GM20000 (cell line): Measurements from ENCODE around the gene KCTD17.

Experiments
- DNase-seq: peaks from one replicate; pipeline ENCODE4 v3.0.0; 2012; ENCODE audit warnings: low spot score
- CTCF ChIP-seq: IDR thresholded peaks from 2 replicates; pipeline ENCODE4 v1.5.1; 2012; ENCODE audit warnings: mild to moderate bottlenecking, control low read depth; ENCODE audit errors: extremely low read depth, missing control alignments

Gene KCTD17

GRCh38 chr22:37016134-37016910, 35.2 kb upstream of the KCTD17 start:
- no peak for DNase-seq
- no peak for TF ChIP-seq CTCF

- no peak for DNase-seq
- no peak for TF ChIP-seq CTCF
These were observed 34.2 kb upstream of the KCTD17 start for GRCh38 chr22:37017356-37017755.

- DNase-seq, result no peak
- TF ChIP-seq CTCF, result no peak
These were observed 33.3 kb upstream of the KCTD17 start for GRCh38 chr22:37018086-37018814.

GRCh38 chr22:37018815-37019308, 32.7 kb upstream of the KCTD17 start:
- no peak for DNase-seq
- no peak for TF ChIP-seq CTCF

- DNase-seq, result peak; percentile 95
- TF ChIP-seq CTCF, result no peak
These were observed 32.0 kb upstream of the KCTD17 start, which contains the start of the genes MPST and TST for GRCh38 chr22:37019309-37020191. TSS of gene MPST (plus strand) at chr22:37019742. CDS start at chr22:37019837, 95 bp downstream. TSS of gene TST (minus strand) at chr22:37019447. CDS start at chr22:37018732, 715 bp downstream.

GRCh38 chr22:37020192-37020479, 31.4 kb upstream of the KCTD17 start:
- DNase-seq, result no peak
- no peak for TF ChIP-seq CTCF
